Measurements from ENCODE around the gene CCDC146.
"Not testable (repeated sequence)": the region's sequence is repeated elsewhere in the genome, so short reads cannot be mapped to it uniquely, and the experiment has no call there.

DNA sequence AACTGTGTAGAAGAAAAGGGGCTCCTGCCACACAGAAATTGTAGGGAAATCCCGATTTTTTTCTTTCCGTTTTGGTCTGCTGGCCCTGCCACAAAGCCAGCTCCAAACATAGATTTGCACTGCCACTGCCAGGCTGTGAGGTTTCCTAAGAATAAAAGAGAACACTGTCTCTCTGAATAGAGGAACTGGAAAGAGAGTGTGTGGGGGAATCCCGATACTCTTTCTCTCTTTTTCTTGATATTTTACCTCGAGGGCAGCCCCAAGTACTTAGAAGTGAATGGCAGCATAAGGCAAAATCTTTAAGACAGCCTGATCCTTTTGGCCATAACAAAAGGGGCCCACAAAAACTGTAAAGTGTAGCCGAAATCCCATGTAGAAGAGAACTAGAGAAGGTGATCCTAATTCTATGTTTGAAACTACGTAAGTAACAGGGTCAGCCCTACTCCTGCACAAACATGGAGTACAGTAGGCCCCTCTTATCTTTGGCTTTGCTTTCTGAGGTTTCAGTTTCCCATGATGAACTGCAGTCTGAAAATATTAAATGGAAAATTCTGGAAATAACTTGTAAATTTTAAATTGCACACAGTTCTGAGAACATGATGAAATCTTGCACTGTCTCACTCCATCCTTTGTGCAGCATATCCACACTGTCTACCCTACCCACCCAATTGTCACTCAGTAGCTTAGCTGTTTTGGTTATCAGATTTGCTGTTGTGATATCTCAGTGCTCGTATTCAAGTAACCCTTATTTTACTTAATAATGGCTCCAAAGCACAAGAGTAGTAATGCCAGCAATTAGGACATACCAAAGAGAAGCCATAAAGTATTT, 6.4 kb downstream of the CCDC146 start:
- TF ChIP-seq CTCF, EP300, POLR2AphosphoS5, POLR2A (IDR thresholded peaks at IDR 0.05): not testable (repeated sequence)

Measured in upper lobe of left lung (tissue), 4 donors.